ENCODE results near the gene VSIG8. TPM values are rescaled to one million over a fixed set of nuclear protein-coding genes. Genes with fewer than 3 reads are reported as not detected.

The VSIG8 gene
- total RNA-seq, 4 donors from 2014 or later = 18.1 to 62.2 (median 25.7) TPM

- TF ChIP-seq EP300 (IDR thresholded peaks at IDR 0.05) (no peak), POLR2A (IDR thresholded peaks at IDR 0.05) (no peak), POLR2AphosphoS5 (IDR thresholded peaks at IDR 0.05) (no peak), CTCF (IDR thresholded peaks at IDR 0.05) (no peak)
- no peak overlapping the region for H3K4me3 ChIP-seq
- H3K27me3 ChIP-seq = no peaks in the 10 kb centered on the region
- no peak for DNase-seq (ENCODE audit: low spot score in 2 of 2)
- H3K36me3 ChIP-seq = no peaks in the 10 kb centered on the region
- 82% methylated on average over 3 of the region's 3 CpGs for WGBS
- H3K4me1 ChIP-seq = peaks cover 16% of the 10 kb centered on the region
- no peaks in the 10 kb centered on the region for H3K9me3 ChIP-seq
- H3K27ac ChIP-seq = no peak overlapping the region
These were observed 16.7 kb upstream of the VSIG8 start for GRCh38 chr1:159879136-159879535.

GRCh38 chr1:159877695-159878444 lies 15.4 kb upstream of the VSIG8 start:
- no peaks in the 10 kb centered on the region for H3K9me3 ChIP-seq
- H3K27me3 ChIP-seq = no peaks in the 10 kb centered on the region
- TF ChIP-seq EP300 (IDR thresholded peaks at IDR 0.05) (no peak), POLR2AphosphoS5 (IDR thresholded peaks at IDR 0.05) (no peak)
- H3K4me1 ChIP-seq = peaks cover 23% of the 10 kb centered on the region
- WGBS = 84% methylated on average over 6 of the region's 6 CpGs
- no peaks in the 10 kb centered on the region for H3K36me3 ChIP-seq
- H3K4me3 ChIP-seq = no peak overlapping the region
- no peak overlapping the region for H3K27ac ChIP-seq
- DNase-seq (ENCODE audit: low spot score in 2 of 2) = no peak

GRCh38 chr1:159873530-159874143 lies 11.2 kb upstream of the VSIG8 start:
- no peaks in the 10 kb centered on the region for H3K36me3 ChIP-seq
- no peaks in the 10 kb centered on the region for H3K9me3 ChIP-seq
- 76% methylated on average over 4 of the region's 4 CpGs for WGBS
- no peaks in the 10 kb centered on the region for H3K27me3 ChIP-seq
- no peak overlapping the region for H3K4me3 ChIP-seq
- peaks cover 47% of the 10 kb centered on the region for H3K4me1 ChIP-seq
- TF ChIP-seq POLR2A (IDR thresholded peaks at IDR 0.05) (no peak), EP300 (IDR thresholded peaks at IDR 0.05) (no peak), CTCF (IDR thresholded peaks at IDR 0.05) (no peak), POLR2AphosphoS5 (IDR thresholded peaks at IDR 0.05) (no peak)
- DNase-seq (ENCODE audit: low spot score in 2 of 2) = no peak
- peak overlapping the region; percentile 62 for H3K27ac ChIP-seq

DNA sequence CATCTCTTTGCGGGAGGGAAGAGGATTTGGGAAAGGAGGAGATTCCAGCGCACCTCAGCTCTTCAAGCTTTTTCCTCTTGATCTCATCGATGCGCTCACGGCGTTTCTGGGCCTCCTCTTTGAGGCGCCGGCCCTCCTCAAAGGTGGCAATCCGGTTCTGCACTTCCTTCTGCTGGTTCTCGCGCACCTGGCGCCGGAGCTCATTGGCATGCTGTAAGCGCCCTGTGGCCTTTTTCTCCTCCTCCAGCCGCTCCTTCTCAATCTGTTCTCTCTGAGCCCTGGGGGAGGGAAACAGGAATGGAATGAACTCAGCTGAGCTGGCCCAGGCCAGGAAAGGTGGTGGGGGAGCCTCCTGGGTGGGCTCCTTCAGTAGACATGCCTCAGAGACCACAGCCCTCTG lies 10.4 kb upstream of the VSIG8 start:
- Histone ChIP-seq H3K4me3 (no peak overlapping the region), H3K36me3 (no peaks in the 10 kb centered on the region), H3K27me3 (no peaks in the 10 kb centered on the region), H3K4me1 (peaks cover 55% of the 10 kb centered on the region), H3K27ac (peak overlapping the region; percentile 62), H3K9me3 (no peaks in the 10 kb centered on the region)
- TF ChIP-seq POLR2A (IDR thresholded peaks at IDR 0.05) (no peak), POLR2AphosphoS5 (IDR thresholded peaks at IDR 0.05) (no peak), EP300 (IDR thresholded peaks at IDR 0.05) (no peak), CTCF (IDR thresholded peaks at IDR 0.05) (no peak)
- WGBS = 24% methylated on average over 15 of the region's 15 CpGs
- DNase-seq (ENCODE audit: low spot score in 2 of 2) = no peak

DNA sequence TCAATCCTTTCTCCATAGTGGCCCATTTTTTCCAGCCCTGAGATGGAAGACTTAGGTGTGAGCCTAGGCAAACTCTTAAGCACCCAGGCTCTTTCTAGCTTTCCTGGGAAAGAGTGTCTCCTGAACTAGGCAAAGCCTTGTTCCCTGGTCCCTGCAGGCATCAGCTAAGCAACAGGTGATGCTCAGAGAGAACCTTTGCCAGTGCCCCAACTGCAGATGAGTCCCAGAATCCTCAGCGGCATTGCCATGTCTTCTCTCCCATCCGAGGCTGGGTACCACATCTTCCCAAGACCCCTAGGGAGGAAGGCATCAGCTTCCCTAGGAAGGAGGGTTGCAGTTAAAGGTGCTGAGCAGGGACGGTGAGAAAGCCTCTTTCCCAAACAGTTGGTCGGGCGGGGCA lies 8.2 kb upstream of the VSIG8 start:
- WGBS = 92% methylated on average over 5 of the region's 5 CpGs
- no peak overlapping the region for H3K27ac ChIP-seq
- no peaks in the 10 kb centered on the region for H3K36me3 ChIP-seq
- no peak overlapping the region for H3K4me3 ChIP-seq
- DNase-seq (ENCODE audit: low spot score in 2 of 2) = no peak
- H3K9me3 ChIP-seq = no peaks in the 10 kb centered on the region
- peaks cover 73% of the 10 kb centered on the region for H3K4me1 ChIP-seq
- TF ChIP-seq POLR2A (IDR thresholded peaks at IDR 0.05) = no peak
- no peak for TF ChIP-seq POLR2AphosphoS5 (IDR thresholded peaks at IDR 0.05)
- no peak for TF ChIP-seq CTCF (IDR thresholded peaks at IDR 0.05)
- TF ChIP-seq EP300 (IDR thresholded peaks at IDR 0.05) = no peak
- no peaks in the 10 kb centered on the region for H3K27me3 ChIP-seq

Measured in suprapubic skin (tissue), 4 donors.